GM21529 (cell line): ENCODE measurements around the gene FAM107A.

Experiments
- ATAC-seq: cut with Tn5 transposase; IDR thresholded peaks from one replicate; pipeline ENCODE4 v1.9.1; 2021; ENCODE audit not compliant: unreplicated experiment

Gene FAM107A

GRCh38 chr3:58520403-58521335, 56.5 kb downstream of the FAM107A start:
- peak; percentile 59 for ATAC-seq

- no peak for ATAC-seq
Measured at GRCh38 chr3:58519668-58520402, 57.4 kb downstream of the FAM107A start.

GRCh38 chr3:58518291-58518789, 58.9 kb downstream of the FAM107A start:
- ATAC-seq, result no peak

GRCh38 chr3:58514405-58514804, 62.8 kb downstream of the FAM107A start:
- ATAC-seq, result no peak
